ENCODE measurements around the gene NOL12. TPM values are rescaled to one million over a fixed set of nuclear protein-coding genes. Genes with fewer than 3 reads are reported as not detected.
A peak's percentile ranks its signal among the peaks of the same experiment; 100 is the strongest.

NOL12 gene
- total RNA-seq, 1 experiment from 2014 or later = 32.9 TPM

- no peaks in the 10 kb centered on the region for H3K9me2 ChIP-seq (replicated peaks; ENCODE audit: low read length)
- H3K9me3 ChIP-seq (ENCODE audit: low read length) = no peaks in the 10 kb centered on the region
- peaks cover 36% of the 10 kb centered on the region for H3K4me1 ChIP-seq (ENCODE audit: insufficient read depth, low read length)
- intact Hi-C loops (cut with micrococcal nuclease) = loop anchor here (10.0 kb wide), 1 partner anchor 47 kb away; the partner anchor contains the start of gene TRIOBP
- H3K4me2 ChIP-seq (ENCODE audit: low read length) = no peak overlapping the region
- CTCF ChIA-PET = interaction anchor here (0.5 kb wide), 1 partner anchor 22 kb away, joined by 4 read pairs; no protein-coding TSS in a partner anchor
- no peak overlapping the region for H3K9ac ChIP-seq (ENCODE audit: low read length)
- 0 out of 2 replicates have a peak overlapping the region, but pooled peaks have one; percentile 62 for H3K27ac ChIP-seq (ENCODE audit: low read length)
- peaks cover 18% of the 10 kb centered on the region for H3K79me2 ChIP-seq (ENCODE audit: low read length)
- no peak overlapping the region for H3K4me3 ChIP-seq (ENCODE audit: low read length)
- H2AFZ ChIP-seq (ENCODE audit: low read length) = no peak overlapping the region
- ATAC-seq (no peak), DNase-seq (peak; percentile 39)
- no TSS peak for BruUV-seq (replicated peaks)
- TF ChIP-seq EZH2 (IDR thresholded peaks at IDR 0.05; ENCODE audit: low read length, unreplicated experiment) (no peak), EZH2phosphoT487 (IDR thresholded peaks at IDR 0.05; ENCODE audit: borderline replicate concordance, low read length) (no peak)
- TF ChIP-seq, protein P1, sequence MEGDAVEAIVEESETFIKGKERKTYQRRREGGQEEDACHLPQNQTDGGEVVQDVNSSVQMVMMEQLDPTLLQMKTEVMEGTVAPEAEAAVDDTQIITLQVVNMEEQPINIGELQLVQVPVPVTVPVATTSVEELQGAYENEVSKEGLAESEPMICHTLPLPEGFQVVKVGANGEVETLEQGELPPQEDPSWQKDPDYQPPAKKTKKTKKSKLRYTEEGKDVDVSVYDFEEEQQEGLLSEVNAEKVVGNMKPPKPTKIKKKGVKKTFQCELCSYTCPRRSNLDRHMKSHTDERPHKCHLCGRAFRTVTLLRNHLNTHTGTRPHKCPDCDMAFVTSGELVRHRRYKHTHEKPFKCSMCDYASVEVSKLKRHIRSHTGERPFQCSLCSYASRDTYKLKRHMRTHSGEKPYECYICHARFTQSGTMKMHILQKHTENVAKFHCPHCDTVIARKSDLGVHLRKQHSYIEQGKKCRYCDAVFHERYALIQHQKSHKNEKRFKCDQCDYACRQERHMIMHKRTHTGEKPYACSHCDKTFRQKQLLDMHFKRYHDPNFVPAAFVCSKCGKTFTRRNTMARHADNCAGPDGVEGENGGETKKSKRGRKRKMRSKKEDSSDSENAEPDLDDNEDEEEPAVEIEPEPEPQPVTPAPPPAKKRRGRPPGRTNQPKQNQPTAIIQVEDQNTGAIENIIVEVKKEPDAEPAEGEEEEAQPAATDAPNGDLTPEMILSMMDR (conservative IDR thresholded peaks at IDR 0.05; ENCODE audit: low read depth, low read length) = no peak
- H3K36me3 ChIP-seq (ENCODE audit: low read depth, low read length) = no peaks in the 10 kb centered on the region
- POLR2A ChIA-PET (ENCODE audit: unreplicated experiment) = no interaction called here
- H3F3A ChIP-seq (ENCODE audit: low read length, unreplicated experiment) = no peaks in the 10 kb centered on the region
- no peaks in the 10 kb centered on the region for H4K20me1 ChIP-seq (ENCODE audit: low read length)
- H3K27me3 ChIP-seq (ENCODE audit: low read length) = no peaks in the 10 kb centered on the region
Observed at GRCh38 chr22:37741312-37741795, 55.2 kb downstream of the NOL12 start.

DNA sequence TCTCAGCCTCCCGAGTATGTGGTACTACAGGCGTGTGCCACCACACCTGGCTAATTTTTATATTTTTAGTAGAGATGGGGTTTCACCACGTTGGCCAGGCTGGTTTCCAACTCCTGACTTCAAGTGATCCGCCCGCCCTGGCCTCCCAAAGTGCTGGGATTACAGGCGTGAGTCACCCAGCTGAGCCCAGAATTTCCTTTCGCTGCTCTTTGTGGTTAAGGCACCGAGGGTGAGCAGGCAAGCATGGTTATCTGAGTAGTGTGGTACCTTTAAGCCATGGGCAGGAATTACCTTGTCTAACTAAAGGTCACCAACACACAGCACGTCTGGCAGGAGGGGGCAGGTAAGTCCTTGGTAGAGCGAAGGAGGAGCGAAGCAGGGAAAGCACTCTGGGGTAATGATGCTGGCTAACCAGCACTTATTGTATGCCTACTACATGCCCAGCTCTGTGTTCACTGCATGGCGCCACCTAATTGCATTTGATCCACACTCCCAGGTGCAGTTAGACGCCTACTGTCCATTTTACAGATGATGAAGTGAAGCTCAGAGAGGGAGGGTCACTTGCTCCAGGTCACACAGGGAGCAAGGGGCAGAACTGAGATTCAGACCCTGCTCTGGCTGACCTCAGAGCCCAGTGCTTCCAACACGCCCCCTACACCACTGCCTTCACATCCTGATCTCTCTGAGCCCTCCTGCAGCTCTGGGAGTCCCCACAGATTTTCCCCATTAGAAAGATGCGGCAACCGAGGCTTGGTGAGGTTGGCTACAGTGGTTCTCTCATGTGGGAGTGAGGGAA lies 56.4 kb downstream of the NOL12 start:
- peak; percentile 50 for ATAC-seq
- no peaks in the 10 kb centered on the region for H4K20me1 ChIP-seq (ENCODE audit: low read length)
- H3K9me3 ChIP-seq (ENCODE audit: low read length) = no peaks in the 10 kb centered on the region
- H3K79me2 ChIP-seq (ENCODE audit: low read length) = peaks cover 30% of the 10 kb centered on the region
- peak overlapping the region; percentile 6; the same call in 1 of the 2 replicates for H3K4me3 ChIP-seq (ENCODE audit: low read length)
- peak overlapping the region; percentile 42 for H3K4me2 ChIP-seq (ENCODE audit: low read length)
- H3K36me3 ChIP-seq (ENCODE audit: low read depth, low read length) = no peaks in the 10 kb centered on the region
- H3K27ac ChIP-seq (ENCODE audit: low read length) = peak overlapping the region; percentile 62
- TF ChIP-seq EZH2 (IDR thresholded peaks at IDR 0.05; ENCODE audit: low read length, unreplicated experiment) = no peak
- TF ChIP-seq, protein P1 (conservative IDR thresholded peaks at IDR 0.05; ENCODE audit: low read depth, low read length) = no peak
- no peak for TF ChIP-seq EZH2phosphoT487 (IDR thresholded peaks at IDR 0.05; ENCODE audit: borderline replicate concordance, low read length)
- peaks cover 37% of the 10 kb centered on the region for H3K4me1 ChIP-seq (ENCODE audit: insufficient read depth, low read length)
- intact Hi-C loops (cut with micrococcal nuclease) = loop anchor here (10.0 kb wide), 1 partner anchor 48 kb away; the partner anchor contains the start of gene TRIOBP
- H3K9me2 ChIP-seq (replicated peaks; ENCODE audit: low read length) = no peaks in the 10 kb centered on the region
- POLR2A ChIA-PET (ENCODE audit: unreplicated experiment) = no interaction called here
- H3F3A ChIP-seq (ENCODE audit: low read length, unreplicated experiment) = no peaks in the 10 kb centered on the region
- H2AFZ ChIP-seq (ENCODE audit: low read length) = no peak overlapping the region
- DNase-seq = peak; percentile 92
- no peak overlapping the region for H3K9ac ChIP-seq (ENCODE audit: low read length)
- CTCF ChIA-PET = interaction anchor here (0.6 to 0.8 kb wide), 2 partner anchors 99 to 1411 kb away, joined by 3 read pairs; no protein-coding TSS in a partner anchor
- no peaks in the 10 kb centered on the region for H3K27me3 ChIP-seq (ENCODE audit: low read length)
- BruUV-seq (replicated peaks) = no TSS peak

Other genes starting within 250 kb of the NOL12 start
- gene MFNG, start 200.0 kb upstream of the NOL12 start, total RNA-seq (2014; rRNA removed) = 1.7 and 2.4 TPM in 2 replicates
- 20.7 and 26.3 TPM in 2 replicates for gene CARD10, start 166.9 kb upstream of the NOL12 start, total RNA-seq (2014; rRNA removed)
- 43.9 and 47.4 TPM in 2 replicates for gene CDC42EP1, start 125.9 kb upstream of the NOL12 start, total RNA-seq (2014; rRNA removed)
- not detected in 2 replicates for gene LGALS2, start 106.3 kb upstream of the NOL12 start, total RNA-seq (2014; rRNA removed)
- 49.1 and 55.7 TPM in 2 replicates for gene GGA1, start 77.5 kb upstream of the NOL12 start, total RNA-seq (2014; rRNA removed)
- gene SH3BP1, start 46.7 kb upstream of the NOL12 start, total RNA-seq (2014; rRNA removed) = 18.0 and 23.2 TPM in 2 replicates
- gene PDXP, start 27.6 kb upstream of the NOL12 start, total RNA-seq (2014; rRNA removed) = 36.9 and 51.3 TPM in 2 replicates
- 1,612 and 2,325 TPM in 2 replicates for gene LGALS1, start 10.7 kb upstream of the NOL12 start, total RNA-seq (2014; rRNA removed)
- 64.5 and 74.8 TPM in 2 replicates for gene TRIOBP, start 10.7 kb downstream of the NOL12 start, total RNA-seq (2014; rRNA removed)
- gene GCAT, start 121.6 kb downstream of the NOL12 start, total RNA-seq (2014; rRNA removed) = 26.0 and 33.3 TPM in 2 replicates
- not detected in 2 replicates for gene GALR3, start 137.0 kb downstream of the NOL12 start, total RNA-seq (2014; rRNA removed)
- gene ANKRD54, start 158.0 kb downstream of the NOL12 start, total RNA-seq (2014; rRNA removed) = 24.9 and 30.1 TPM in 2 replicates
- 164 and 218 TPM in 2 replicates for gene EIF3L, start 163.1 kb downstream of the NOL12 start, total RNA-seq (2014; rRNA removed)
- gene MICALL1, start 220.0 kb downstream of the NOL12 start, total RNA-seq (2014; rRNA removed) = 20.1 and 29.9 TPM in 2 replicates

Data from PC-3 (cell line).